ENCODE measurements around the gene BCL7A. TPM values are rescaled to one million over a fixed set of nuclear protein-coding genes. Genes with fewer than 3 reads are reported as not detected.
"Not testable (repeated sequence)": the region's sequence is repeated elsewhere in the genome, so short reads cannot be mapped to it uniquely, and the experiment has no call there.

BCL7A gene
- polyA plus RNA-seq, 2 of the 4 experiments (the other 2 are of a cell fraction), result 9.2 to 9.4 TPM

DNA sequence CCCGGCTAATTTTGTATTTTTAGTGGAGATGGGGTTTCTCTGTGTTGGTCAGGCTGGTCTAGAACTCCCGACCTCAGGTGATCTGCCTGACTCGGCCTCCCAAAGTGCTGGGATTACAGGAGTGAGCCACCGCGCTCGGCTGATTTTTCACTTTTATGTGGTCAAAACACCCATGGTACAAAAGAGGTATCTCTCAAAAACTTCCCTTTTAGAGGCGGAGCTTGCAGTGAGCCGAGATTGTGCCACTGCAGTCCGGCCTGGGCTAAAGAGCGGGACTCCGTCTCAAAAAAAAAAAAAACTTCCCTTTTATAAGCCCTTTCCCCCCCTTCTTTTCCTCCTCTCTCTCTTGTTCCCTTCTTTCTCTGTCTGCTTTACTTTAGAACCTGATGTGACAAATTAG lies 83.8 kb downstream of the BCL7A start:
- DNase-seq (ENCODE audit: low read depth in 1 of 2, low spot score in 1 of 2); H3K9me3 ChIP-seq; H3K27ac ChIP-seq; H3K4me3 ChIP-seq; H3K4me2 ChIP-seq; FAIRE-seq; ATAC-seq; POLR2A ChIA-PET: not testable (repeated sequence)
- H3K4me1 ChIP-seq, result peaks cover 42% of the 10 kb centered on the region
- WGBS (ENCODE audit: missing lambda C conversion rate), result 90% methylated on average over 11 of the region's 11 CpGs
- CTCF ChIA-PET, result interaction anchor here (0.8 to 14.2 kb wide), 4 partner anchors 9 to 32 kb away, joined by 3 to 120 read pairs (median 4); no protein-coding TSS in a partner anchor

DNA sequence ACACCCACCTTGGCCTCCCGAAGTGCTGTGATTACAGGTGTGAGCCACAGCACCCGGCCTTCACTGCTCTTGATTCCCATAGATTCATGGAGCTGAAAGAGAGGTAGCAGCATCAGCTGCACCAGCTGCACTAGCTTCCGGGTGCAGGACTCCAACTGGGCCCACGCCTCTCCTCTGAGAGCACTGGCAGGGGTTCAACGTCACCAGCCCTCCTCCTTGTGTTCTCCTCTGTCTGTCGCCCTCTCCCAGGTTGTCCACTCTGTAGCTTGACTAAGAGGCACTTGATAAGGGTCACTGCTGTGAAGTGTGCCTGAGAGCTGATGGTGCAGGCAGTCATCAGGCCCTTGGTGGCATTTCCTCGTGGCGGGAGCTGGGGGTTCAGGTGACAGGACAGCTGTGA lies 85.2 kb downstream of the BCL7A start:
- no peak for DNase-seq (ENCODE audit: low read depth in 1 of 2, low spot score in 1 of 2)
- Histone ChIP-seq H3K4me1 (peaks cover 44% of the 10 kb centered on the region), H3K27ac (peak overlapping the region in 1 of 2 experiments; percentile 56; a peak in 3 of 6 replicates), H3K4me2 (0 out of 3 replicates have a peak overlapping the region, but pooled peaks have one; percentile 33), H3K9me3 (no peaks in the 10 kb centered on the region), H3K4me3 (no peak overlapping the region)
- ATAC-seq, result peak in 1 of 2 experiments; percentile 37; a peak in 3 of 6 replicates
- ChIA-PET POLR2A (interaction anchor here (1.1 kb wide), 1 partner anchor 10 kb away, joined by 3 read pairs; no protein-coding TSS in a partner anchor), CTCF (interaction anchor here (0.6 to 14.2 kb wide), 7 partner anchors 11 to 685 kb away, joined by 3 to 120 read pairs (median 5); no protein-coding TSS in a partner anchor)
- 85% methylated on average over 8 of the region's 8 CpGs for WGBS (ENCODE audit: missing lambda C conversion rate)
- TF ChIP-seq, protein P1, sequence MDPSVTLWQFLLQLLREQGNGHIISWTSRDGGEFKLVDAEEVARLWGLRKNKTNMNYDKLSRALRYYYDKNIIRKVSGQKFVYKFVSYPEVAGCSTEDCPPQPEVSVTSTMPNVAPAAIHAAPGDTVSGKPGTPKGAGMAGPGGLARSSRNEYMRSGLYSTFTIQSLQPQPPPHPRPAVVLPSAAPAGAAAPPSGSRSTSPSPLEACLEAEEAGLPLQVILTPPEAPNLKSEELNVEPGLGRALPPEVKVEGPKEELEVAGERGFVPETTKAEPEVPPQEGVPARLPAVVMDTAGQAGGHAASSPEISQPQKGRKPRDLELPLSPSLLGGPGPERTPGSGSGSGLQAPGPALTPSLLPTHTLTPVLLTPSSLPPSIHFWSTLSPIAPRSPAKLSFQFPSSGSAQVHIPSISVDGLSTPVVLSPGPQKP (IDR thresholded peaks at IDR 0.05; ENCODE audit: low read depth, low read length), result no peak
- TF ChIP-seq, protein P2, sequence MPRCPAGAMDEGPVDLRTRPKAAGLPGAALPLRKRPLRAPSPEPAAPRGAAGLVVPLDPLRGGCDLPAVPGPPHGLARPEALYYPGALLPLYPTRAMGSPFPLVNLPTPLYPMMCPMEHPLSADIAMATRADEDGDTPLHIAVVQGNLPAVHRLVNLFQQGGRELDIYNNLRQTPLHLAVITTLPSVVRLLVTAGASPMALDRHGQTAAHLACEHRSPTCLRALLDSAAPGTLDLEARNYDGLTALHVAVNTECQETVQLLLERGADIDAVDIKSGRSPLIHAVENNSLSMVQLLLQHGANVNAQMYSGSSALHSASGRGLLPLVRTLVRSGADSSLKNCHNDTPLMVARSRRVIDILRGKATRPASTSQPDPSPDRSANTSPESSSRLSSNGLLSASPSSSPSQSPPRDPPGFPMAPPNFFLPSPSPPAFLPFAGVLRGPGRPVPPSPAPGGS (IDR thresholded peaks at IDR 0.05), result no peak
- TF ChIP-seq FOSL2 (IDR thresholded peaks at IDR 0.05) (no peak), FOSL2 (CRISPR knock-in tag; IDR thresholded peaks at IDR 0.05) (no peak), JUN (IDR thresholded peaks at IDR 0.05) (no peak), JUNB (IDR thresholded peaks at IDR 0.05) (no peak), RNF2 (IDR thresholded peaks at IDR 0.05; ENCODE audit: borderline replicate concordance, low read depth) (no peak), TP53 (CRISPR knock-in tag; IDR thresholded peaks at IDR 0.05) (no peak), KDM5A (IDR thresholded peaks at IDR 0.05) (no peak), RCOR1 (IDR thresholded peaks at IDR 0.05; ENCODE audit: low read depth, low read length) (no peak), HOXA7 (CRISPR knock-in tag; IDR thresholded peaks at IDR 0.05) (no peak), SREBF2 (IDR thresholded peaks at IDR 0.05) (no peak)
- TF ChIP-seq, protein P3, sequence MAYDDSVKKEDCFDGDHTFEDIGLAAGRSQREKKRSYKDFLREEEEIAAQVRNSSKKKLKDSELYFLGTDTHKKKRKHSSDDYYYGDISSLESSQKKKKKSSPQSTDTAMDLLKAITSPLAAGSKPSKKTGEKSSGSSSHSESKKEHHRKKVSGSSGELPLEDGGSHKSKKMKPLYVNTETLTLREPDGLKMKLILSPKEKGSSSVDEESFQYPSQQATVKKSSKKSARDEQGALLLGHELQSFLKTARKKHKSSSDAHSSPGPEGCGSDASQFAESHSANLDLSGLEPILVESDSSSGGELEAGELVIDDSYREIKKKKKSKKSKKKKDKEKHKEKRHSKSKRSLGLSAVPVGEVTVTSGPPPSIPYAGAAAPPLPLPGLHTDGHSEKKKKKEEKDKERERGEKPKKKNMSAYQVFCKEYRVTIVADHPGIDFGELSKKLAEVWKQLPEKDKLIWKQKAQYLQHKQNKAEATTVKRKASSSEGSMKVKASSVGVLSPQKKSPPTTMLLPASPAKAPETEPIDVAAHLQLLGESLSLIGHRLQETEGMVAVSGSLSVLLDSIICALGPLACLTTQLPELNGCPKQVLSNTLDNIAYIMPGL (CRISPR knock-in tag; IDR thresholded peaks at IDR 0.05; ENCODE audit: borderline replicate concordance), result no peak
- TF ChIP-seq, protein P4, sequence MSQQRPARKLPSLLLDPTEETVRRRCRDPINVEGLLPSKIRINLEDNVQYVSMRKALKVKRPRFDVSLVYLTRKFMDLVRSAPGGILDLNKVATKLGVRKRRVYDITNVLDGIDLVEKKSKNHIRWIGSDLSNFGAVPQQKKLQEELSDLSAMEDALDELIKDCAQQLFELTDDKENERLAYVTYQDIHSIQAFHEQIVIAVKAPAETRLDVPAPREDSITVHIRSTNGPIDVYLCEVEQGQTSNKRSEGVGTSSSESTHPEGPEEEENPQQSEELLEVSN (IDR thresholded peaks at IDR 0.05; ENCODE audit: borderline replicate concordance, low read depth), result no peak
- no peak for FAIRE-seq

DNA sequence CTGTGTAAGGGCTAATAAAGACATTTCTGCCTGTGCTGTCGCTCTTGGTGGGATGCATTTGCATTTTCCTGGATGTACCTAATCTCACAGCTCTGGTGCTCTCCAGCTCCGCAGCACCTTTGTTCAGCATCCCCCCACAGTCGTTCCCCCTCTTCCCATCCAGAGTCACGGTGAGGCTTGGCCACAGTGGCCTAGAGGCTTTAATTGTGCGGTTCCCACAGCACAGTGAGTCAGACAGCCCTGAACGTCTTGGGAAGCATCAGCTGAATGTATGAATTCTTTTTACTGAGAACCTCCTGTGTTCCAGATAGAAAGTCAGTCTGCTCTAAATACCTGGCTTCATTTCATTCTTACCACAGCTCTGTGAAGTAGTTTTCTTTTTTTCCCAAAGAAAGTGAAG lies 85.6 kb downstream of the BCL7A start:
- Histone ChIP-seq H3K4me1 (peaks cover 48% of the 10 kb centered on the region), H3K9me3 (no peaks in the 10 kb centered on the region), H3K4me2 (peak overlapping the region; percentile 33; the same call in 2 of the 3 replicates), H3K4me3 (no peak overlapping the region), H3K27ac (peak overlapping the region; percentile 31 to 56; a peak in 3 of 6 replicates)
- DNase-seq (ENCODE audit: low read depth in 1 of 2, low spot score in 1 of 2), result no peak
- WGBS (ENCODE audit: missing lambda C conversion rate), result 64% methylated on average over 6 of the region's 6 CpGs
- ATAC-seq, result peak in 1 of 2 experiments; percentile 25; a peak in 2 of 6 replicates
- no peak for TF ChIP-seq RNF2 (IDR thresholded peaks at IDR 0.05; ENCODE audit: borderline replicate concordance, low read depth)
- TF ChIP-seq FOXS1 (CRISPR knock-in tag; IDR thresholded peaks at IDR 0.05), result no peak
- TF ChIP-seq, protein P5, sequence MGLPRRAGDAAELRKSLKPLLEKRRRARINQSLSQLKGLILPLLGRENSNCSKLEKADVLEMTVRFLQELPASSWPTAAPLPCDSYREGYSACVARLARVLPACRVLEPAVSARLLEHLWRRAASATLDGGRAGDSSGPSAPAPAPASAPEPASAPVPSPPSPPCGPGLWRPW (IDR thresholded peaks at IDR 0.05), result no peak
- TF ChIP-seq, protein P6, sequence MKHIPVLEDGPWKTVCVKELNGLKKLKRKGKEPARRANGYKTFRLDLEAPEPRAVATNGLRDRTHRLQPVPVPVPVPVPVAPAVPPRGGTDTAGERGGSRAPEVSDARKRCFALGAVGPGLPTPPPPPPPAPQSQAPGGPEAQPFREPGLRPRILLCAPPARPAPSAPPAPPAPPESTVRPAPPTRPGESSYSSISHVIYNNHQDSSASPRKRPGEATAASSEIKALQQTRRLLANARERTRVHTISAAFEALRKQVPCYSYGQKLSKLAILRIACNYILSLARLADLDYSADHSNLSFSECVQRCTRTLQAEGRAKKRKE (CRISPR knock-in tag; IDR thresholded peaks at IDR 0.05; ENCODE audit: low read depth), result no peak
- TF ChIP-seq EHMT2 (IDR thresholded peaks at IDR 0.05; ENCODE audit: low read depth), result no peak
- no peak for TF ChIP-seq CBX8 (IDR thresholded peaks at IDR 0.05)
- TF ChIP-seq CHD2 (IDR thresholded peaks at IDR 0.05; ENCODE audit: low read length, partially characterized antibody), result no peak
- POLR2A ChIA-PET, result interaction anchor here (1.1 kb wide), 1 partner anchor 10 kb away, joined by 3 read pairs; no protein-coding TSS in a partner anchor
- no peak for FAIRE-seq
- CTCF ChIA-PET, result interaction anchor here (0.5 to 14.2 kb wide), 7 partner anchors 10 to 55 kb away, joined by 3 to 120 read pairs (median 5); no protein-coding TSS in a partner anchor

Measured in A549 (cell line).